ENCODE results near the gene EPAS1.

EPAS1 gene

DNA sequence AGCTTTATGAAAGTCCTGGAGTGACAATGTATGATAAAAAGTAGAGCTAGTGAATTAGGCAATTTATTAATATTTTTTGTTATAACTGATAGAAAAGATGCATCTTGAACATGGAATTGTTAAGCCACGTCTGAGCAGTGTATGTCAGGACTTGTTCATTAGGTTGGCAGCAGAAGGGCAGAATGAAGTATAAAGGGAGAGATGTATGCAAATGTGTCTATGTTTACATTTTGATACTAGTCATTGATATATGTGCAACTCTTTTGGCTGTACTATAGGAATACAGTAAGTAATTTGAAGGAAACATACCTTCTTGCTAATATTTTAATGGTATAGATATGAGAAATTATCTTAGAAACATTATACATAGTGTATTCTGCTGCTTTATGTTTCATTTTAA, 133.2 kb downstream of the EPAS1 start:
- no peak for DNase-seq (ENCODE audit: extremely low read depth in 1 of 2, low read depth in 1 of 2)

DNA sequence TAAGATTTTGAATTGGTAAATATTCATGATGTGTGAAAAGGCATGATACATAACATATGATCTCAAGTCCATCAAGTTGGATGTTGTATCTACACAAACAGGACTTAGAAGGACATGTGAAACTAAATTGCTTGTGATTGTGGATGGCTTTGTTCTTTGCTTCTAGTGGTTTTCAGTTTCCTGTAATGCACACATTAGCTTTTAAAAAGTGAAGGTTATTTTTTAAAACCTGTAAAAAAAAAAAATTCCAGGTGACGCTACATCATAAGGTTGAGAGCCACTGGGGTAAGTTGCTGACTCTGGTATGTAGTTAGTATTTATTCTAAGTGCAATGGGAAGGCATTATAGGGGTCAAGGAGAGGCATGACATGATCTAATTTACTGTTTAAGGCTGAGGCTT, 133.8 kb downstream of the EPAS1 start:
- DNase-seq (ENCODE audit: extremely low read depth in 1 of 2, low read depth in 1 of 2): no peak

DNA sequence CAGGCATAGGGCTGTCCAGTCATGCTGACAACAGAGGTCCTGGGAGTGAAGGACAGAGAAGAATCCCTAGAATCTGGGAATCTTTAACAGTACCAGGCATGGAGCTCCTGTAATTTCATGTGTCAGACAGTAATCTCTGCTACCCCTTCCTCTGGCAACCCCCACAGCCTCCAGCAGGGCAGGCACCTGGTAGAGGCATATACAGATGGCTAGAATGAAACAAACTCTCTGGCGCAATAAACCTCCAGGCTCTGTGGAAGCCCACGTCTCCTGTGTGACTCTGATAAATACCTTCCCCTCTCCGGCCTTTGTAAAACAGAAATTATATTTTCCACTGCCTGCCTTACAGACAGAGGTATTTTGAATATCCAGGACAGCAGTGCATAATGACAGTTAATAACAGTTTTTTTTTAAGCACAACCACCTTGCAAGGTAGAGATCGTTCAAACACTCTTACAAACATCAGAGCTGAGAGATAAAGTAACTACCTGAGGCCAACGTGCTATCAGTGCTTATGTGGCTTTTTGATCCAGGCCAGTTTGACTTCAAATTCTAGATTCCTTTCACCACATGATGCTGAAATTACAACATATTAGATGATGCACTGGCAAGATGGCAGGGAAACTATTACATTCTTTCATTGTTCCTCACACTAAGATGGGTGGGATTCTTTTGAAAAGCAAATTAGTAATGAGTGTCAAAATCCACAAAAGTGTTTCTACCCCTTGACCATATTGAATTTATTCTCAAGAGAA, 134.5 kb downstream of the EPAS1 start:
- no peak for DNase-seq (ENCODE audit: extremely low read depth in 1 of 2, low read depth in 1 of 2)

DNA sequence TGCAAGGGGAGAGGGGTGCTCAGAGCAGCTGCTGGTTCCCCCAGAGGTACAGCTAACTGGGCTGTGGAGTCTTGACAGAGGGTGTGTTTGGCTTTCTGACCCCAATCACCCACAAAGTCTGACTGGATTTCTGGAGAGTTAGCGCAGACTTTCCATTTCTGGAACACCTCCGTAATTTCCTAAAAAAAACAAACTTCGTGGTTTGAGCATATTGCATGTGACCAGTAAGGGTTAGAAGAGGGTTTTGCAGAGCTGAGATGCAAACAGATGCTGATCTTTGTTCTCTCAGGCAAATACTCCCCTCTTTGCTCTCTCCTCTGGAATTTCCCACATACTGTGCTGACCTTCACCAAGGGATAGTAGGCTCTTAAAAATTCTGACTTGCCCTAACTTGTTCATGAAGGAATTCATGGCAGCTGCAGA, 137.7 kb downstream of the EPAS1 start:
- no peak for DNase-seq (ENCODE audit: extremely low read depth in 1 of 2, low read depth in 1 of 2)

DNA sequence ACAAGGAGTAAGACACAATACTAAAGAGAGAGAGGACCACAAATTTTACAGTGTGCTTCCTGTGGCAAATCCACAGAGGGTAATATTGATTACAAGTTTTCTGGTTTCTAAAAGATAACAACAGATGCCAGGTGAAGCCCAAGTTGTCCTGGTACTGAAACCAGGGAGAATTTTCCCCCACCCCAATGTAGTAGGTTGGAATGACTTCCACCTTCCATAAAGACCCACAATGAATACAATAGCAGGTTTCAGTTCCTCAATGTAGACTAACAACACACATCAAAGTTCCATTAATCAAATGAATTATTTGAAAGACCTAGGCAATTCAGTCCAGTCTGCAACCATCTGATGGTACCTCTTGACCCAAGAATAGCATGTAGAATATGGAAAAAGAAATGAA, 138.1 kb downstream of the EPAS1 start:
- DNase-seq (ENCODE audit: extremely low read depth in 1 of 2, low read depth in 1 of 2): no peak

DNA sequence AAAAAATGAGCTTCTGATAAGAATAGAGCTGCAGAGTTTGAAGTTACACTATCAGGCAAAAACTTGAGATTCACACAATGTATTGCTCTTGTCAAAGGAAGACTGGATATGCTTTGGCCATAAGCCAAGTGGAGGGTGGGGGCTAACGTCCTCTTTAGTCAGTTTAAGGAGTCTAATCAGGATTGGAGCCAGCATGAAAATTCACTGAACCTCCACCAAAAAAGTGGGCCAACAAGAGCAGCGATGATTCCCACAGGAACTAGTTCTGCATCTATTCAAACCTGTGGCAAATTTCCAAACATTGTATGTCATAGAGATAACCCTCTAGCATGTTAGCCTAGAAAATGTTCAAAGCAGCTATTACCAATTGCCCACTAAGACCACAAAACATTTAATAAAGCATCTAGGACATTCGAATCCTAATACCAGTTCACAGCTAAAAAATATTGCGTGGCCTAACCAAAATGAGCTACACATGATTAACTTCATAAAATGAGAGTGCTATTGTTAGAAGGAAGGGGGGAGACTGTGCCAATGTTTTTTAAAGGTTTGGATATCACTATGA, 138.7 kb downstream of the EPAS1 start:
- DNase-seq (ENCODE audit: extremely low read depth in 1 of 2, low read depth in 1 of 2): no peak
